Measurements from ENCODE around the gene GPR137.

GRCh38 chr11:64337538-64338249 is 52.0 kb downstream of the GPR137 start:
- TF ChIP-seq POLR2AphosphoS5 (IDR thresholded peaks at IDR 0.05; ENCODE audit: low read depth) (no peak), REST (IDR thresholded peaks at IDR 0.05; ENCODE audit: unreplicated experiment) (no peak), CTCF (conservative IDR thresholded peaks at IDR 0.05; ENCODE audit: low read depth in 2 of 2) (no peak), JUNB (IDR thresholded peaks at IDR 0.05; ENCODE audit: unreplicated experiment) (no peak), EZH2phosphoT487 (IDR thresholded peaks at IDR 0.05; ENCODE audit: unreplicated experiment) (no peak), EZH2 (IDR thresholded peaks at IDR 0.05; ENCODE audit: low read depth, unreplicated experiment) (no peak), NANOG (IDR thresholded peaks at IDR 0.05; ENCODE audit: borderline replicate concordance) (no peak), ETS1 (IDR thresholded peaks at IDR 0.05) (no peak), ZNF114 (CRISPR knock-in tag; IDR thresholded peaks at IDR 0.05) (no peak)

All from GM23338 (cell line).